ENCODE measurements around the gene COL4A2. TPM values are rescaled to one million over a fixed set of nuclear protein-coding genes. Genes with fewer than 3 reads are reported as not detected.

The COL4A2 gene
- total and polyA plus RNA-seq, 2 donors (not counting 1 experiment from before 2014, with no cell fraction given), result 0.17 TPM; not detected in 1

DNA sequence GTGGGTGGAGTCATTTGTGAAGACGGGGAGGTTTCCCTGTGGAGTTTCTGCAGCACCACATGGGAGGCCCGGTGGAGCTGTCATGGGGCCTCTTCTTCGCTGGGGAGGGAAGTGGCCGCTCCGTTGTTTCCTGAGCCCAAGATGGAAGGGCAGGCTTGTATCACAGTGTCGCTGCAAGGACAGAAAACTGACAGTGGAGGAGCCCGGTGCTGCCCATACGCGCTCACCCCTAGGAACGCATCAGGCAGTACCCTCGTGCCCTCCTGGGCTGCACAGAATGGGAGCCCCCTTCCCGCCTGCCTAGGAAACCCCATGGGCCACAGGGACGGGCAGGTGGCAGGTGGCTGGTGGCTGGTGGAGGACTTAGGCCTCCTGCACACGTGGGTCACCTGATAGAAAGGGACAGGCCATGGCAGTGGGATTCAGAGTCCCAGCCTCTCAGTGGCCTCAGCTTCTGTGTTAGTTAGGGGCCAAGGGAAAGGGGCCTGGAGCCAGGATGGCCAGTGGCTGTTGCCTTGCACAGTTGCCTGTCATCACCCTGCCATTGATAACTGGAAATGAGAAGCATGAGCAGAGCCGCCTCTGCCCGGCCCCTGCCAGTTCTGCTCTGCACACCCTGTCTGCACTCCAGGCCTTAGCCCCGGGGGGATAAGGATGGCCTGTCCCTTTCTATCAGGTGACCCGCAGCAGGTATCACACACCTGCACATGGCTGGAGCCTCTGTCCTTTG, 7.6 kb downstream of the COL4A2 start:
- intact Hi-C loops (cut with micrococcal nuclease), result no loop called here
- Mint-ChIP-seq H3K4me1 (no peaks in the 10 kb centered on the region), H3K27me3 (peaks cover 41% of the 10 kb centered on the region)

DNA sequence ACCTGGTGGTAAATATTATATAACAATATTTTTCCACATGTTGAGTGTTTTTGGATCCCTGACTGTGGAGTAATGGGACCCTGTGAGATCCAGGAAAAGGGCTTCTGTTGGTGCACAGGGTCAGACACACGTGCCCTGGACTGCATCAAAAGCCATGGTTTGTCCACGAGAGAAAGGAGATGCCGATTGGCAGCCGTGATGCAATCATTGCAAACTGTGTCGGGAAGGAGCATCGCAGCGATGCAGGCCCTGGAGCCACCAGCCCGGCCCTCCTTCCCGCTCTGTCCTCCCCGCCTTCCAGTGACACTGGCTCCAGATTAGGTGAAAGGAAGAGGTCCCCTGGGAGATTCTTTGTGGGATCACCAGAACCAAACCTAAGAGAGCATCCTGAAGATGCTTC, 9.1 kb downstream of the COL4A2 start:
- intact Hi-C loops (cut with micrococcal nuclease), result no loop called here
- H3K4me1 ChIP-seq (ENCODE audit: control insufficient read depth in 2 of 2, insufficient read depth in 2 of 2, low read length in 2 of 2), result no peaks in the 10 kb centered on the region
- Mint-ChIP-seq H3K27ac (no peak overlapping the region), H3K4me1 (no peaks in the 10 kb centered on the region), H3K9me3 (ENCODE audit: insufficient read depth) (no peaks in the 10 kb centered on the region), H3K27me3 (peaks cover 29% of the 10 kb centered on the region), H3K4me3 (no peak overlapping the region)
- H3K9ac ChIP-seq (ENCODE audit: low read length), result no peak overlapping the region
- CTCF ChIA-PET, result no interaction called here
- H4K20me1 ChIP-seq (ENCODE audit: control insufficient read depth, insufficient read depth, low read length, poor library complexity, severe bottlenecking), result no peaks in the 10 kb centered on the region
- no peaks in the 10 kb centered on the region for H3K36me3 ChIP-seq (replicated peaks in 1 of 2; ENCODE audit: control extremely low read depth in 1 of 2, control insufficient read depth in 1 of 2, extremely low read depth in 1 of 2, insufficient read depth in 2 of 2, low read length in 1 of 2)
- H3K27me3 ChIP-seq (replicated peaks in 1 of 4; ENCODE audit: control extremely low read depth in 1 of 4, control insufficient read depth in 3 of 4, insufficient read depth in 4 of 4, low read length in 3 of 4), result peaks cover 0 to 16% (median 2%) of the 10 kb centered on the region in 4 experiments
- H3K4me3 ChIP-seq (ENCODE audit: control extremely low read depth in 1 of 5, extremely low read depth in 1 of 5, insufficient read depth in 1 of 5, low read depth in 2 of 5, low read length in 4 of 5), result no peak overlapping the region
- TF ChIP-seq, protein P1, sequence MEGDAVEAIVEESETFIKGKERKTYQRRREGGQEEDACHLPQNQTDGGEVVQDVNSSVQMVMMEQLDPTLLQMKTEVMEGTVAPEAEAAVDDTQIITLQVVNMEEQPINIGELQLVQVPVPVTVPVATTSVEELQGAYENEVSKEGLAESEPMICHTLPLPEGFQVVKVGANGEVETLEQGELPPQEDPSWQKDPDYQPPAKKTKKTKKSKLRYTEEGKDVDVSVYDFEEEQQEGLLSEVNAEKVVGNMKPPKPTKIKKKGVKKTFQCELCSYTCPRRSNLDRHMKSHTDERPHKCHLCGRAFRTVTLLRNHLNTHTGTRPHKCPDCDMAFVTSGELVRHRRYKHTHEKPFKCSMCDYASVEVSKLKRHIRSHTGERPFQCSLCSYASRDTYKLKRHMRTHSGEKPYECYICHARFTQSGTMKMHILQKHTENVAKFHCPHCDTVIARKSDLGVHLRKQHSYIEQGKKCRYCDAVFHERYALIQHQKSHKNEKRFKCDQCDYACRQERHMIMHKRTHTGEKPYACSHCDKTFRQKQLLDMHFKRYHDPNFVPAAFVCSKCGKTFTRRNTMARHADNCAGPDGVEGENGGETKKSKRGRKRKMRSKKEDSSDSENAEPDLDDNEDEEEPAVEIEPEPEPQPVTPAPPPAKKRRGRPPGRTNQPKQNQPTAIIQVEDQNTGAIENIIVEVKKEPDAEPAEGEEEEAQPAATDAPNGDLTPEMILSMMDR (IDR thresholded peaks at IDR 0.05), result no peak
- no peak for TF ChIP-seq EZH2 (IDR thresholded peaks at IDR 0.05; ENCODE audit: borderline replicate concordance, insufficient read depth, low read depth, low read length, poor library complexity, severe bottlenecking)
- H3K9me3 ChIP-seq (ENCODE audit: control extremely low read depth in 1 of 3, control insufficient read depth in 2 of 3, insufficient read depth in 1 of 3, low read length in 2 of 3), result peaks cover 0 to 9% (median 0%) of the 10 kb centered on the region in 3 donors
- no peak overlapping the region for H2AFZ ChIP-seq (ENCODE audit: insufficient read depth, low read depth, low read length, poor library complexity, severe bottlenecking)
- POLR2A ChIA-PET, result no interaction called here
- no peak for DNase-seq
- no peak overlapping the region for H3K4me2 ChIP-seq (replicated peaks; ENCODE audit: low read depth, low read length, poor library complexity, severe bottlenecking)
- no peak overlapping the region for H3K27ac ChIP-seq (ENCODE audit: low read length in 2 of 2)
- WGBS (ENCODE audit: insufficient coverage), result 93% methylated on average over 10 of the region's 10 CpGs
- ATAC-seq (ENCODE audit: low read depth), result no peak
- H3K79me2 ChIP-seq (ENCODE audit: control insufficient read depth, insufficient read depth, low read length), result no peaks in the 10 kb centered on the region

More for the DNA sequence above, 7.6 kb downstream of the COL4A2 start:
- whole genome bisulfite sequencing (ENCODE audit: insufficient coverage), result 82% methylated on average over 18 of the region's 18 CpGs
- H4K20me1 ChIP-seq (ENCODE audit: control insufficient read depth, insufficient read depth, low read length, poor library complexity, severe bottlenecking), result no peaks in the 10 kb centered on the region
- POLR2A ChIA-PET, result no interaction called here
- H3K4me3 ChIP-seq (ENCODE audit: control extremely low read depth in 1 of 5, extremely low read depth in 1 of 5, insufficient read depth in 1 of 5, low read depth in 2 of 5, low read length in 4 of 5), result no peak overlapping the region
- H3K27ac Mint-ChIP-seq, result no peak overlapping the region
- TF ChIP-seq EZH2 (IDR thresholded peaks at IDR 0.05; ENCODE audit: borderline replicate concordance, insufficient read depth, low read depth, low read length, poor library complexity, severe bottlenecking), result no peak
- TF ChIP-seq, protein P1 (IDR thresholded peaks at IDR 0.05), result no peak
- H3K4me2 ChIP-seq (replicated peaks; ENCODE audit: low read depth, low read length, poor library complexity, severe bottlenecking), result no peak overlapping the region
- H3K36me3 ChIP-seq (replicated peaks in 1 of 2; ENCODE audit: control extremely low read depth in 1 of 2, control insufficient read depth in 1 of 2, extremely low read depth in 1 of 2, insufficient read depth in 2 of 2, low read length in 1 of 2), result no peaks in the 10 kb centered on the region
- CTCF ChIA-PET, result no interaction called here
- DNase-seq, result no peak
- no peak overlapping the region for H3K4me3 Mint-ChIP-seq
- no peak overlapping the region for H2AFZ ChIP-seq (ENCODE audit: insufficient read depth, low read depth, low read length, poor library complexity, severe bottlenecking)
- no peak overlapping the region for H3K9ac ChIP-seq (ENCODE audit: low read length)
- no peaks in the 10 kb centered on the region for H3K9me3 Mint-ChIP-seq (ENCODE audit: insufficient read depth)
- no peak overlapping the region for H3K27ac ChIP-seq (ENCODE audit: low read length in 2 of 2)
- no peaks in the 10 kb centered on the region for H3K79me2 ChIP-seq (ENCODE audit: control insufficient read depth, insufficient read depth, low read length)
- no peak for ATAC-seq (ENCODE audit: low read depth)
- H3K9me3 ChIP-seq (ENCODE audit: control extremely low read depth in 1 of 3, control insufficient read depth in 2 of 3, insufficient read depth in 1 of 3, low read length in 2 of 3), result peaks cover 0 to 7% (median 0%) of the 10 kb centered on the region in 3 donors
- no peaks in the 10 kb centered on the region for H3K4me1 ChIP-seq (ENCODE audit: control insufficient read depth in 2 of 2, insufficient read depth in 2 of 2, low read length in 2 of 2)
- H3K27me3 ChIP-seq (replicated peaks in 1 of 4; ENCODE audit: control extremely low read depth in 1 of 4, control insufficient read depth in 3 of 4, insufficient read depth in 4 of 4, low read length in 3 of 4), result peaks cover 0 to 28% (median 3%) of the 10 kb centered on the region in 4 experiments

Measured in B cell (primary cell).